HG02798 (cell line): ENCODE measurements around the gene PRPSAP2.

Experiments
- ATAC-seq: cut with Tn5 transposase; IDR thresholded peaks from one replicate; pipeline ENCODE4 v1.9.1; 2021; ENCODE audit warnings: mild to moderate bottlenecking; ENCODE audit not compliant: unreplicated experiment, poor library complexity

The PRPSAP2 gene

DNA sequence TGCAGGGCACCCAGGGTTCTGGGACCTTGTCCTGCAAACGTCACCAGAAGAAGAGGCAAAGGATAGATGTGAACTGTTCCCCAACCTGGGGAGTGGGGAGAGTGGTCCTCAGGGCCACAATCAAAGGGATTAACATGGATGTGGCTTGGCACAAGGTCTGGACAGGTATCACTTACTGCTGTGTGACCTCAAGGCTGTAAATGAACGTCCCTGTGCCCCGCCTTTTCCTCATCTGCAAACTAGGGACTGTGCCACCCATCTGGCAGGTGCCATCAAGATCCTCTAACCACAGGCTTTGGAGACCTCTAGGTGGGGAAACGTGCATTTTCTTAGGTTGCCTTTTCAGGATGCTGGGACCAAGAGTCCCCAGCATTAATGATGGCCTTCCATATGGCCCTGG is 119.1 kb downstream of the PRPSAP2 start:
- no peak for ATAC-seq

- ATAC-seq = no peak
Observed at GRCh38 chr17:18977646-18978045, 119.7 kb downstream of the PRPSAP2 start.

DNA sequence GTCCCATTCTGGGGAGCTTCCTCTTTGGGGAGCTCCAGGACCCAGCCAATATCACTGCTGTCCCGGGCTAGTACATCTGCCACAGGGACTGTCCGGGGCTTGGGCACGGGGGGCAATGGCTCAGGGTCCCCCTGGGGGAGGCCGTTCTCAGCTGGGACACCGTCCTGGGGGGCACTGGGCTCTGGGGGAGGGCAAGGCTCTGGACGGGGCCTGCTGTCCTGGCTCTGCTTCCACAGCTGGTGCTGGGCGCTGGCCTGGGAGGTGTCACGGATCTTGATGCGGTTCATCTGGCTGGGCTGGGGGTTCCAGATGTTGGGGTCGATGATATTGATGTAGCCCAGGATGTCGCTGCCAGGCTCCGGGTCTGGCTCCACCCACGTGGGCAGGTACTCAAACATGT is 120.1 kb downstream of the PRPSAP2 start:
- ATAC-seq = no peak

GRCh38 chr17:18978655-18979054 is 120.7 kb downstream of the PRPSAP2 start:
- no peak for ATAC-seq
